ENCODE measurements around the gene CDH22. TPM values are rescaled to one million over a fixed set of nuclear protein-coding genes. Genes with fewer than 3 reads are reported as not detected.
A peak's percentile ranks its signal among the peaks of the same experiment; 100 is the strongest.

Gene CDH22
- total RNA-seq, 3 donors from 2014 or later, result 0.13 to 0.32 (median 0.19) TPM

DNA sequence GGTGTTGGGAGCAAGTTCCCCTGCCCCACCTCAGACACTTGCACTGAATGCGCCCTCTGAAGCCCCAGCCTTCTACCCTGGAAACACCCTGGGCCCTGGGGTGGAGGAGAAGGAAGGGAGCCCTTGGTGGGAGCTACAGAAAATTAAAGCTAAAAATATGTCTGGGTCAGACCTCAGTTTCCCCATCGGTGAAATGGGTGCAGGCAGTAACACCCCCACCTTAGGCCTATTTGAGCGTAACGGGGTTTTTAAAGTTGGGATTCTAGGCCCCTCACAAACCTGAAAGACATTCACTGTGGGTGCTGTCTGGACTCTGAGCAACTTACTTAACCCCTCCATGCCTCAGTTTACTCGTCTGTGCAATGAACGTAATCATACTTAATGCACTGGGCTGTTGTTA lies 19.3 kb upstream of the CDH22 start:
- H3K4me1 ChIP-seq (ENCODE audit: low read depth), result no peaks in the 10 kb centered on the region
- no peak for ATAC-seq

GRCh38 chr20:46325789-46326188 lies 17.5 kb upstream of the CDH22 start:
- ATAC-seq (no peak), DNase-seq (no peak)
- H3K4me3 ChIP-seq, result no peak overlapping the region
- TF ChIP-seq CTCF (IDR thresholded peaks at IDR 0.05), result no peak
- H3K9me3 ChIP-seq, result no peaks in the 10 kb centered on the region
- no peaks in the 10 kb centered on the region for H3K4me1 ChIP-seq (ENCODE audit: low read depth)
- no peaks in the 10 kb centered on the region for H3K36me3 ChIP-seq (ENCODE audit: low read depth)
- intact Hi-C loops (cut with DNase I, micrococcal nuclease), result no loop called here

More for the DNA sequence above, 19.3 kb upstream of the CDH22 start:
- H3K4me3 ChIP-seq, result no peak overlapping the region
- H3K9me3 ChIP-seq, result no peaks in the 10 kb centered on the region
- no peaks in the 10 kb centered on the region for H3K36me3 ChIP-seq (ENCODE audit: low read depth)
- no peak for TF ChIP-seq CTCF (IDR thresholded peaks at IDR 0.05)
- DNase-seq, result no peak
- intact Hi-C loops (cut with DNase I, micrococcal nuclease), result no loop called here

DNA sequence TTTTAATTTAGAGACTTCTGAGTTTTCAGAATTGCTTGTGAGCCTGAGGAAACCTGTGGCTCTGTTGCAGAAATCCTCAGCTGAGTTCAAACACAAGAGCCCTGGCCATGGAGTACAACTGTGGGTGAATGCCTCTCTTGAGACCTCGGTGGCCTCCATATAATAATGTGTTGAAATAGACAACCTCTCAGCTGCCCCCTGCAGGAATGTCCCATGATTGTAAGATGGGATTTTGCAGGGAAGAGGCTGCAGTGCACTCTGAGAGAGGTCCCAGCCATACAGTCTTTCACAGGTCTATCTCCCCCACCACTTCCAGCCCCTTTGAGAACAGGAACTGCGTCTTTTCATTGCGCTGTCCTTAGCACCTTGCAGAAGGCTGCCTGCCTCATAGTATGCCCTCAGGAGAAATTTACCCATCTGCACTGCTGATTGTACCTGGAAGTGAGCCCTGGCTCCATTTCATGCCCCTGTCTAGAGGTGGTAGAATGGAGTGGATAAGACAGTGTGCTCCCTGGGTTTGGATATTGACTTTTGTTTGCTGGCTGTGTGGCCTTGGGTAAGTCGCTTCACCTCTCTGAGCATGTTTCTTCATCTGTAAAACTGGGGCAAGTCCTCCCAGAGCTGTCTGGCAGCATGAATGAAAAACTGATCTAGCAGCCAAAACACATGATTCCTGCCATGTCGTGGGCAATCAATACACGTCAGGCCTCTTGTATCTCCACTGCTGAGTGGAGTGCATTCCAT lies 16.8 kb upstream of the CDH22 start:
- peak in 1 of 3 donors; percentile 53 for DNase-seq
- Histone ChIP-seq H3K36me3 (ENCODE audit: low read depth) (no peaks in the 10 kb centered on the region), H3K4me1 (ENCODE audit: low read depth) (no peaks in the 10 kb centered on the region), H3K4me3 (no peak overlapping the region), H3K9me3 (no peaks in the 10 kb centered on the region)
- peak; percentile 41 for ATAC-seq
- TF ChIP-seq CTCF (IDR thresholded peaks at IDR 0.05), result no peak
- intact Hi-C loops (cut with DNase I, micrococcal nuclease), result no loop called here

DNA sequence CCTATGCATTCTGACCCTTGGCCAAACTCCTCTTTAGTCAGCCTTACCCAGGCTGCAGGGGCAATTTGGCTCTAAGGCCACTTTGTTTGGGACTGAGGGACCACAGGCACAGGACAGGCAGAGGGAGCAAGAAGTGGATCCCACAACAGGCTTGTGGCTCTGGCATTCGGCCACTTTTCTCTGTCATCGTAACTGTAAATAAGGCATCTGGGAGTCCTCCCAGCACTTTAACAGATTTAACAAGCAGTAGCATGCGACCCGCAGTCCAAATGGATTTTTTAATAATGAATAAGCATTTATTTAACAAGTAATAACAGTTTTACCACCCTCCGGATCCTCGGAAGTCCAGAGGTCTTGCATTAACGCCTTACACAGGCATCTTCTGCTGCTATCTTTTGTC lies 16.1 kb upstream of the CDH22 start:
- intact Hi-C loops (cut with DNase I, micrococcal nuclease), result no loop called here
- DNase-seq (no peak), ATAC-seq (no peak)
- no peak for TF ChIP-seq CTCF (IDR thresholded peaks at IDR 0.05)
- no peak overlapping the region for H3K4me3 ChIP-seq
- H3K9me3 ChIP-seq, result no peaks in the 10 kb centered on the region
- H3K4me1 ChIP-seq (ENCODE audit: low read depth), result no peaks in the 10 kb centered on the region
- H3K36me3 ChIP-seq (ENCODE audit: low read depth), result no peaks in the 10 kb centered on the region

GRCh38 chr20:46323557-46323956 lies 15.3 kb upstream of the CDH22 start:
- DNase-seq, result no peak
- Histone ChIP-seq H3K4me1 (ENCODE audit: low read depth) (no peaks in the 10 kb centered on the region), H3K4me3 (no peak overlapping the region), H3K36me3 (ENCODE audit: low read depth) (no peaks in the 10 kb centered on the region), H3K9me3 (no peaks in the 10 kb centered on the region)
- TF ChIP-seq CTCF (IDR thresholded peaks at IDR 0.05), result no peak
- intact Hi-C loops (cut with DNase I, micrococcal nuclease), result no loop called here
- no peak for ATAC-seq

Data from mucosa of descending colon (tissue), 3 donors.